ENCODE data around the gene SSX2IP.
"Not testable (repeated sequence)": the region's sequence is repeated elsewhere in the genome, so short reads cannot be mapped to it uniquely, and the experiment has no call there.

Gene SSX2IP

GRCh38 chr1:84644472-84644871, 45.8 kb downstream of the SSX2IP start:
- no peaks in the 10 kb centered on the region for H3K27me3 ChIP-seq (ENCODE audit: control insufficient read depth, insufficient read depth, low read length)
- H3K4me1 ChIP-seq (ENCODE audit: control insufficient read depth, insufficient read depth, low read length), result no peaks in the 10 kb centered on the region
- H3K9me3 ChIP-seq (ENCODE audit: control insufficient read depth, insufficient read depth, low read length), result no peaks in the 10 kb centered on the region
- no peak overlapping the region for H3K4me3 ChIP-seq (ENCODE audit: low read length)
- H3K27ac ChIP-seq (ENCODE audit: low read length), result no peak overlapping the region
- no peaks in the 10 kb centered on the region; the same call in 1 of the 2 replicates for H3K36me3 ChIP-seq (ENCODE audit: control insufficient read depth, insufficient read depth, low read length)
- no peak for DNase-seq (ENCODE audit: low read depth, low spot score)
- WGBS (ENCODE audit: insufficient coverage, insufficient read length), result no CpG with 5 or more reads among the region's 2 CpGs

GRCh38 chr1:84643183-84643582, 47.1 kb downstream of the SSX2IP start:
- H3K27ac ChIP-seq (ENCODE audit: low read length), result no peak overlapping the region
- H3K4me1 ChIP-seq (ENCODE audit: control insufficient read depth, insufficient read depth, low read length), result no peaks in the 10 kb centered on the region
- no CpG with 5 or more reads among the region's 6 CpGs for WGBS (ENCODE audit: insufficient coverage, insufficient read length)
- no peaks in the 10 kb centered on the region for H3K27me3 ChIP-seq (ENCODE audit: control insufficient read depth, insufficient read depth, low read length)
- no peak for DNase-seq (ENCODE audit: low read depth, low spot score)
- no peaks in the 10 kb centered on the region for H3K9me3 ChIP-seq (ENCODE audit: control insufficient read depth, insufficient read depth, low read length)
- H3K4me3 ChIP-seq (ENCODE audit: low read length), result no peak overlapping the region
- no peaks in the 10 kb centered on the region; the same call in 1 of the 2 replicates for H3K36me3 ChIP-seq (ENCODE audit: control insufficient read depth, insufficient read depth, low read length)

GRCh38 chr1:84642774-84643173, 47.5 kb downstream of the SSX2IP start:
- Histone ChIP-seq H3K4me3 (ENCODE audit: low read length) (no peak overlapping the region), H3K27me3 (ENCODE audit: control insufficient read depth, insufficient read depth, low read length) (no peaks in the 10 kb centered on the region), H3K27ac (ENCODE audit: low read length) (no peak overlapping the region), H3K4me1 (ENCODE audit: control insufficient read depth, insufficient read depth, low read length) (no peaks in the 10 kb centered on the region), H3K36me3 (ENCODE audit: control insufficient read depth, insufficient read depth, low read length) (no peaks in the 10 kb centered on the region; the same call in 1 of the 2 replicates), H3K9me3 (ENCODE audit: control insufficient read depth, insufficient read depth, low read length) (no peaks in the 10 kb centered on the region)
- no peak for DNase-seq (ENCODE audit: low read depth, low spot score)

- DNase-seq (ENCODE audit: low read depth, low spot score); H3K36me3 ChIP-seq (ENCODE audit: control insufficient read depth, insufficient read depth, low read length); H3K4me3 ChIP-seq (ENCODE audit: low read length); H3K4me1 ChIP-seq (ENCODE audit: control insufficient read depth, insufficient read depth, low read length); H3K9me3 ChIP-seq (ENCODE audit: control insufficient read depth, insufficient read depth, low read length); H3K27me3 ChIP-seq (ENCODE audit: control insufficient read depth, insufficient read depth, low read length); H3K27ac ChIP-seq (ENCODE audit: low read length): not testable (repeated sequence)
- WGBS (ENCODE audit: insufficient coverage, insufficient read length), result no CpG with 5 or more reads among the region's 6 CpGs
Observed at GRCh38 chr1:84639731-84640130, 50.5 kb downstream of the SSX2IP start.

- no peak overlapping the region for H3K27ac ChIP-seq (ENCODE audit: low read length)
- H3K9me3 ChIP-seq (ENCODE audit: control insufficient read depth, insufficient read depth, low read length), result no peaks in the 10 kb centered on the region
- no CpG with 5 or more reads among the region's 2 CpGs for WGBS (ENCODE audit: insufficient coverage, insufficient read length)
- H3K4me3 ChIP-seq (ENCODE audit: low read length), result no peak overlapping the region
- H3K36me3 ChIP-seq (ENCODE audit: control insufficient read depth, insufficient read depth, low read length), result no peaks in the 10 kb centered on the region
- no peaks in the 10 kb centered on the region for H3K4me1 ChIP-seq (ENCODE audit: control insufficient read depth, insufficient read depth, low read length)
- H3K27me3 ChIP-seq (ENCODE audit: control insufficient read depth, insufficient read depth, low read length), result no peaks in the 10 kb centered on the region
- DNase-seq (ENCODE audit: low read depth, low spot score), result no peak
Observed at GRCh38 chr1:84635429-84635828, 54.8 kb downstream of the SSX2IP start.

GRCh38 chr1:84634536-84635205, 55.6 kb downstream of the SSX2IP start:
- no peak for DNase-seq (ENCODE audit: low read depth, low spot score)
- Histone ChIP-seq H3K9me3 (ENCODE audit: control insufficient read depth, insufficient read depth, low read length) (no peaks in the 10 kb centered on the region), H3K4me3 (ENCODE audit: low read length) (no peak overlapping the region), H3K27ac (ENCODE audit: low read length) (no peak overlapping the region), H3K27me3 (ENCODE audit: control insufficient read depth, insufficient read depth, low read length) (no peaks in the 10 kb centered on the region), H3K36me3 (ENCODE audit: control insufficient read depth, insufficient read depth, low read length) (no peaks in the 10 kb centered on the region), H3K4me1 (ENCODE audit: control insufficient read depth, insufficient read depth, low read length) (no peaks in the 10 kb centered on the region)
- WGBS (ENCODE audit: insufficient coverage, insufficient read length), result no CpG with 5 or more reads among the region's 5 CpGs

- Histone ChIP-seq H3K4me3 (ENCODE audit: low read length) (no peak overlapping the region), H3K27ac (ENCODE audit: low read length) (no peak overlapping the region), H3K4me1 (ENCODE audit: control insufficient read depth, insufficient read depth, low read length) (no peaks in the 10 kb centered on the region), H3K36me3 (ENCODE audit: control insufficient read depth, insufficient read depth, low read length) (no peaks in the 10 kb centered on the region), H3K9me3 (ENCODE audit: control insufficient read depth, insufficient read depth, low read length) (no peaks in the 10 kb centered on the region), H3K27me3 (ENCODE audit: control insufficient read depth, insufficient read depth, low read length) (no peaks in the 10 kb centered on the region)
- WGBS (ENCODE audit: insufficient coverage, insufficient read length), result no CpG with 5 or more reads among the region's 2 CpGs
- no peak for DNase-seq (ENCODE audit: low read depth, low spot score)
Observed at GRCh38 chr1:84632673-84633434, 57.4 kb downstream of the SSX2IP start.

GRCh38 chr1:84632137-84632536, 58.1 kb downstream of the SSX2IP start:
- WGBS (ENCODE audit: insufficient coverage, insufficient read length), result no CpG with 5 or more reads among the region's 6 CpGs
- DNase-seq (ENCODE audit: low read depth, low spot score), result no peak

GRCh38 chr1:84624876-84625275, 65.4 kb downstream of the SSX2IP start:
- Histone ChIP-seq H3K9me3 (ENCODE audit: control insufficient read depth, insufficient read depth, low read length) (no peaks in the 10 kb centered on the region), H3K27me3 (ENCODE audit: control insufficient read depth, insufficient read depth, low read length) (no peaks in the 10 kb centered on the region), H3K4me3 (ENCODE audit: low read length) (no peak overlapping the region), H3K36me3 (ENCODE audit: control insufficient read depth, insufficient read depth, low read length) (no peaks in the 10 kb centered on the region), H3K27ac (ENCODE audit: low read length) (no peak overlapping the region), H3K4me1 (ENCODE audit: control insufficient read depth, insufficient read depth, low read length) (no peaks in the 10 kb centered on the region)
- WGBS (ENCODE audit: insufficient coverage, insufficient read length), result no CpG with 5 or more reads among the region's 5 CpGs
- no peak for DNase-seq (ENCODE audit: low read depth, low spot score)

More at GRCh38 chr1:84632137-84632536, 58.1 kb downstream of the SSX2IP start:
- Histone ChIP-seq H3K9me3 (ENCODE audit: control insufficient read depth, insufficient read depth, low read length) (no peaks in the 10 kb centered on the region), H3K27ac (ENCODE audit: low read length) (no peak overlapping the region), H3K4me1 (ENCODE audit: control insufficient read depth, insufficient read depth, low read length) (no peaks in the 10 kb centered on the region), H3K36me3 (ENCODE audit: control insufficient read depth, insufficient read depth, low read length) (no peaks in the 10 kb centered on the region), H3K4me3 (ENCODE audit: low read length) (no peak overlapping the region), H3K27me3 (ENCODE audit: control insufficient read depth, insufficient read depth, low read length) (no peaks in the 10 kb centered on the region)

- no CpG with 5 or more reads among the region's 14 CpGs for WGBS (ENCODE audit: insufficient coverage, insufficient read length)
- Histone ChIP-seq H3K4me1 (ENCODE audit: control insufficient read depth, insufficient read depth, low read length) (no peaks in the 10 kb centered on the region; the same call in 1 of the 2 replicates), H3K4me3 (ENCODE audit: low read length) (no peak overlapping the region), H3K36me3 (ENCODE audit: control insufficient read depth, insufficient read depth, low read length) (no peaks in the 10 kb centered on the region), H3K27ac (ENCODE audit: low read length) (no peak overlapping the region), H3K27me3 (ENCODE audit: control insufficient read depth, insufficient read depth, low read length) (no peaks in the 10 kb centered on the region), H3K9me3 (ENCODE audit: control insufficient read depth, insufficient read depth, low read length) (no peaks in the 10 kb centered on the region)
- DNase-seq (ENCODE audit: low read depth, low spot score), result no peak
Observed at GRCh38 chr1:84621553-84621952, 68.7 kb downstream of the SSX2IP start.

All from iPS DF 6.9 (cell line).